ENCODE measurements around the gene NBEAL2.

Gene NBEAL2

GRCh38 chr3:46950650-46951241 lies 28.7 kb upstream of the NBEAL2 start:
- Histone ChIP-seq H3K79me2 (ENCODE audit: insufficient read depth, low read depth) (peaks cover 75% of the 10 kb centered on the region; the same call in 1 of the 2 replicates), H3K4me1 (ENCODE audit: low read depth, poor library complexity, severe bottlenecking) (peaks cover 17% of the 10 kb centered on the region), H3K27ac (no peak overlapping the region), H3K27me3 (ENCODE audit: insufficient read depth, low read depth) (no peaks in the 10 kb centered on the region), H3K36me3 (ENCODE audit: insufficient read depth) (no peaks in the 10 kb centered on the region), H3K9ac (no peak overlapping the region), H3K4me2 (no peak overlapping the region), H3K4me3 (IDR thresholded peaks at IDR 0.05; ENCODE audit: insufficient read depth, low read depth, low read length) (no peak overlapping the region), H4K20me1 (ENCODE audit: insufficient read depth) (0 out of 2 replicates have a peak, but pooled peaks cover 9% of the 10 kb centered on the region), H2AFZ (ENCODE audit: low read depth) (no peak overlapping the region)
- no peak for TF ChIP-seq CTCF (conservative IDR thresholded peaks at IDR 0.05; ENCODE audit: low read depth, low read length)

DNA sequence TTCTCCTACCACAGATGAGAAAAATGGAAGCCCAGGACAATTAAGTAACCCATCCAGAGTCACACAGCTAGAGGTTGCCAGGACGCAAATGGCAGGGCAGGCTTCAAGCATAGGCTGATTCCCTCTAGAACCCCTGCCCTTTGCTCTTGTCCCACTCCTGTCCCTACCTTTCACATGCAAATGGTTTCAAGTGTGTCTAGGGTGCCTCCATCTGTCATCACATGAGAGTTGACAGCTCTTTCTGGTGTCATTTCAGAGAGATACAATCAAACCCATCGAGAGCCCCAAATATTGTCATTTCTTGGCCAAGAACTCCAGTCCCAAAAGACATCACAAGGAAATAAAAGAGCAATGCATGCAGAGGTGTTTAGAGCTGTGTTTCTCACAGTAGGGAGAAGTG lies 26.7 kb upstream of the NBEAL2 start:
- H3K4me2 ChIP-seq = no peak overlapping the region
- no peak overlapping the region for H3K4me3 ChIP-seq (IDR thresholded peaks at IDR 0.05; ENCODE audit: insufficient read depth, low read depth, low read length)

GRCh38 chr3:46953234-46954010 lies 26.0 kb upstream of the NBEAL2 start:
- H3K4me2 ChIP-seq = no peak overlapping the region
- H3K4me1 ChIP-seq (ENCODE audit: low read depth, poor library complexity, severe bottlenecking) = peaks cover 33% of the 10 kb centered on the region
- peaks cover 82% of the 10 kb centered on the region; the same call in 1 of the 2 replicates for H3K79me2 ChIP-seq (ENCODE audit: insufficient read depth, low read depth)
- H3K4me3 ChIP-seq (IDR thresholded peaks at IDR 0.05; ENCODE audit: insufficient read depth, low read depth, low read length) = no peak overlapping the region
- H3K36me3 ChIP-seq (ENCODE audit: insufficient read depth) = no peaks in the 10 kb centered on the region
- no peak overlapping the region for H3K9ac ChIP-seq
- no peaks in the 10 kb centered on the region for H3K27me3 ChIP-seq (ENCODE audit: insufficient read depth, low read depth)
- H4K20me1 ChIP-seq (ENCODE audit: insufficient read depth) = 0 out of 2 replicates have a peak, but pooled peaks cover 11% of the 10 kb centered on the region
- H3K27ac ChIP-seq = no peak overlapping the region
- H2AFZ ChIP-seq (ENCODE audit: low read depth) = no peak overlapping the region
- TF ChIP-seq CTCF (conservative IDR thresholded peaks at IDR 0.05; ENCODE audit: low read depth, low read length) = no peak

More for the DNA sequence above, 26.7 kb upstream of the NBEAL2 start:
- no peak for TF ChIP-seq CTCF (conservative IDR thresholded peaks at IDR 0.05; ENCODE audit: low read depth, low read length)
- H3K4me1 ChIP-seq (ENCODE audit: low read depth, poor library complexity, severe bottlenecking) = peaks cover 33% of the 10 kb centered on the region
- no peaks in the 10 kb centered on the region for H3K27me3 ChIP-seq (ENCODE audit: insufficient read depth, low read depth)
- H4K20me1 ChIP-seq (ENCODE audit: insufficient read depth) = 0 out of 2 replicates have a peak, but pooled peaks cover 11% of the 10 kb centered on the region
- H3K36me3 ChIP-seq (ENCODE audit: insufficient read depth) = no peaks in the 10 kb centered on the region
- peaks cover 87% of the 10 kb centered on the region; the same call in 1 of the 2 replicates for H3K79me2 ChIP-seq (ENCODE audit: insufficient read depth, low read depth)
- H3K9ac ChIP-seq = no peak overlapping the region
- no peak overlapping the region for H3K27ac ChIP-seq
- H2AFZ ChIP-seq (ENCODE audit: low read depth) = no peak overlapping the region

DNA sequence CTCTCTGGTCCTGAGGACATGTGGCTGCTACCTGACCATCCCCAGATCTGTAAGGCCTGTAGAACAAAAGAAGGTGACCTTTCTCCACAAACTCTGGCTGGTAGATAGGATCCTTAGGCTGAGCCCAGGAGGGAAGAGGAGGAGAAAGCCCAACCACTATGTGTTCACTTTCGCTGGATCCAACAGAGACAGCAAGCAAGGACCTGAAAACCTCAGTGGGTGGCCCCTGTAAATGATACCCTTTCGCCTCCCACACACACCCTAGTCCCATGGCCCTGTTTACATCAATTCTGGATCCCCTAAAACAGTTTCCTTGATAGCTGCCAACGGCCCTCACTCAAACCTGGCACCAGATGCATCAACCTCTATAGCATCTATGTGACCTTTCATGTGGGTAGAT lies 25.3 kb upstream of the NBEAL2 start:
- Histone ChIP-seq H3K4me1 (ENCODE audit: low read depth, poor library complexity, severe bottlenecking) (peaks cover 30% of the 10 kb centered on the region), H3K79me2 (ENCODE audit: insufficient read depth, low read depth) (peaks cover 82% of the 10 kb centered on the region), H3K27me3 (ENCODE audit: insufficient read depth, low read depth) (no peaks in the 10 kb centered on the region), H4K20me1 (ENCODE audit: insufficient read depth) (peaks cover 11% of the 10 kb centered on the region; the same call in 1 of the 2 replicates), H3K27ac (no peak overlapping the region), H3K9ac (no peak overlapping the region), H2AFZ (ENCODE audit: low read depth) (no peak overlapping the region), H3K36me3 (ENCODE audit: insufficient read depth) (no peaks in the 10 kb centered on the region), H3K4me3 (IDR thresholded peaks at IDR 0.05; ENCODE audit: insufficient read depth, low read depth, low read length) (no peak overlapping the region), H3K4me2 (no peak overlapping the region)
- TF ChIP-seq CTCF (conservative IDR thresholded peaks at IDR 0.05; ENCODE audit: low read depth, low read length) = no peak

All from KMS-11 (cell line).